Duodenal mucosa (tissue), 2 donors: ENCODE results near the gene GOLGA6C.
"Not testable (repeated sequence)": the region's sequence is repeated elsewhere in the genome, so short reads cannot be mapped to it uniquely, and the experiment has no call there.

Experiments used
- H3K27ac ChIP-seq: one replicate; pipeline ENCODE4 v1.7.0; 2013; ENCODE audit warnings: low read depth, low read length
- H3K27me3 ChIP-seq, 2 donors: one replicate each; pipeline ENCODE4 v1.7.0; 2013; ENCODE audit warnings: low read length in 2 of 2, control low read depth in 1 of 2; ENCODE audit not compliant: insufficient read depth in 2 of 2, control insufficient read depth in 1 of 2
- H3K36me3 ChIP-seq, 2 donors: one replicate each; pipeline ENCODE4 v1.7.0; 2013; ENCODE audit warnings: low read length in 2 of 2, control low read depth in 1 of 2; ENCODE audit not compliant: insufficient read depth in 2 of 2, control insufficient read depth in 1 of 2
- H3K4me1 ChIP-seq, 2 donors: one replicate each; pipeline ENCODE4 v1.7.0; 2013; ENCODE audit warnings: low read length in 2 of 2, control low read depth in 1 of 2; ENCODE audit not compliant: insufficient read depth in 2 of 2, control insufficient read depth in 1 of 2
- H3K4me3 ChIP-seq, 2 donors: one replicate each; pipeline ENCODE4 v1.7.0; 2013; ENCODE audit warnings: low read length in 2 of 2, low read depth in 1 of 2
- H3K9ac ChIP-seq, 2 donors: one replicate each; pipeline ENCODE4 v1.7.0; 2013; ENCODE audit warnings: low read length in 2 of 2, low read depth in 1 of 2
- H3K9me3 ChIP-seq, 2 donors: one replicate each; pipeline ENCODE4 v1.7.0; 2013; ENCODE audit warnings: low read length in 2 of 2, control low read depth in 1 of 2; ENCODE audit not compliant: control insufficient read depth in 1 of 2

Gene GOLGA6C

GRCh38 chr15:75214293-75215096, 43.6 kb upstream of the GOLGA6C start:
- no peak overlapping the region for H3K9ac ChIP-seq
- H3K27ac ChIP-seq, result no peak overlapping the region
- peaks cover 37 to 41% of the 10 kb centered on the region in 2 donors for H3K36me3 ChIP-seq
- H3K9me3 ChIP-seq, result no peaks in the 10 kb centered on the region
- H3K4me1 ChIP-seq, result peaks cover 0 to 4% of the 10 kb centered on the region in 2 donors
- H3K4me3 ChIP-seq, result no peak overlapping the region
- no peaks in the 10 kb centered on the region for H3K27me3 ChIP-seq

GRCh38 chr15:75215107-75216004, 42.8 kb upstream of the GOLGA6C start:
- no peak overlapping the region for H3K9ac ChIP-seq
- no peaks in the 10 kb centered on the region for H3K9me3 ChIP-seq
- peaks cover 0 to 4% of the 10 kb centered on the region in 2 donors for H3K4me1 ChIP-seq
- H3K36me3 ChIP-seq, result peaks cover 31 to 32% of the 10 kb centered on the region in 2 donors
- no peaks in the 10 kb centered on the region for H3K27me3 ChIP-seq
- H3K27ac ChIP-seq, result no peak overlapping the region
- no peak overlapping the region for H3K4me3 ChIP-seq

- Histone ChIP-seq H3K36me3 (peaks cover 16 to 17% of the 10 kb centered on the region in 2 donors), H3K9me3 (no peaks in the 10 kb centered on the region), H3K27ac (no peak overlapping the region), H3K4me1 (peaks cover 0 to 3% of the 10 kb centered on the region in 2 donors), H3K4me3 (no peak overlapping the region), H3K9ac (no peak overlapping the region), H3K27me3 (no peaks in the 10 kb centered on the region)
These were observed 41.1 kb upstream of the GOLGA6C start for GRCh38 chr15:75217012-75217411.

GRCh38 chr15:75217574-75217973, 40.6 kb upstream of the GOLGA6C start:
- not testable (repeated sequence) for H3K9me3 ChIP-seq, H3K9ac ChIP-seq, H3K27ac ChIP-seq

GRCh38 chr15:75219507-75219929, 38.6 kb upstream of the GOLGA6C start:
- H3K9me3 ChIP-seq, H3K27me3 ChIP-seq, H3K4me3 ChIP-seq, H3K4me1 ChIP-seq, H3K9ac ChIP-seq, H3K27ac ChIP-seq, H3K36me3 ChIP-seq: not testable (repeated sequence)

More at GRCh38 chr15:75217574-75217973, 40.6 kb upstream of the GOLGA6C start:
- not testable (repeated sequence) for H3K4me3 ChIP-seq, H3K4me1 ChIP-seq, H3K27me3 ChIP-seq
- H3K36me3 ChIP-seq, result peaks cover 10 to 12% of the 10 kb centered on the region in 2 donors

GRCh38 chr15:75223688-75224087, 34.4 kb upstream of the GOLGA6C start:
- Histone ChIP-seq H3K9ac (no peak overlapping the region), H3K4me1 (no peaks in the 10 kb centered on the region), H3K27me3 (peaks cover 0 to 3% of the 10 kb centered on the region in 2 donors), H3K9me3 (no peaks in the 10 kb centered on the region), H3K36me3 (no peaks in the 10 kb centered on the region), H3K4me3 (no peak overlapping the region), H3K27ac (no peak overlapping the region)

- Histone ChIP-seq H3K27me3 (peaks cover 0 to 3% of the 10 kb centered on the region in 2 donors), H3K4me1 (no peaks in the 10 kb centered on the region), H3K36me3 (no peaks in the 10 kb centered on the region), H3K9ac (no peak overlapping the region), H3K4me3 (no peak overlapping the region), H3K27ac (no peak overlapping the region), H3K9me3 (no peaks in the 10 kb centered on the region)
These were observed 33.9 kb upstream of the GOLGA6C start for GRCh38 chr15:75224281-75224680.

- not testable (repeated sequence) for H3K27me3 ChIP-seq, H3K9me3 ChIP-seq, H3K4me1 ChIP-seq, H3K9ac ChIP-seq, H3K4me3 ChIP-seq, H3K36me3 ChIP-seq, H3K27ac ChIP-seq
These were observed 32.9 kb upstream of the GOLGA6C start for GRCh38 chr15:75225102-75225836.

- Histone ChIP-seq H3K27ac (no peak overlapping the region), H3K27me3 (peaks cover 0 to 3% of the 10 kb centered on the region in 2 donors), H3K9me3 (no peaks in the 10 kb centered on the region), H3K9ac (no peak overlapping the region), H3K36me3 (no peaks in the 10 kb centered on the region), H3K4me1 (no peaks in the 10 kb centered on the region), H3K4me3 (no peak overlapping the region)
These were observed 32.0 kb upstream of the GOLGA6C start for GRCh38 chr15:75225951-75226732.
